K562 (cell line): Measurements from ENCODE around the gene RIPOR1. TPM values are rescaled to one million over a fixed set of nuclear protein-coding genes. Genes with fewer than 3 reads are reported as not detected.
A peak's percentile ranks its signal among the peaks of the same experiment; 100 is the strongest.

ENCODE experiments used
- CEBPG ChIP-seq, 3 experiments: fragments of 200-800 bp in 1 of 3; sonication (Bioruptor generic) in 1 of 3; sonication (generic) in 1 of 3; formaldehyde crosslinking in 1 of 3; IDR thresholded peaks in 2 of 3; conservative IDR thresholded peaks in 1 of 3; 2 replicates each; pipeline versions ENCODE4 v1.6.1 to v1.8.0; 2016 to 2022; ENCODE audit warnings: missing compliant biosample characterization in 2 of 3, missing genetic modification characterization in 2 of 3, mild to moderate bottlenecking in 1 of 3, missing genetic modification reagents in 1 of 3
- LARP7 ChIP-seq: fragments of 450-650 bp; IDR thresholded peaks from 2 replicates; pipeline ENCODE4 v1.6.1; 2016
- MCM5 ChIP-seq: fragments of 450-650 bp; IDR thresholded peaks from 2 replicates; pipeline ENCODE4 v1.6.1; 2016; ENCODE audit warnings: low read depth
- PRMT5 ChIP-seq: sonication (generic); formaldehyde crosslinking; IDR thresholded peaks from 2 replicates; pipeline ENCODE4 v1.5.0; 2020; ENCODE audit warnings: missing genetic modification reagents
- RBM25 ChIP-seq: fragments of 200-400 bp; formaldehyde crosslinking; IDR thresholded peaks from 2 replicates; pipeline ENCODE4 v1.6.1; 2018; ENCODE audit warnings: low read length, low read depth, moderate library complexity; ENCODE audit not compliant: severe bottlenecking
- SREBF1 ChIP-seq: fragments of 150-350 bp; IDR thresholded peaks from 2 replicates; pipeline ENCODE4 v1.6.1; 2014; ENCODE audit warnings: antibody characterized with exemption, low read depth, low read length, borderline replicate concordance
- SRSF7 ChIP-seq: fragments of 200-400 bp; formaldehyde crosslinking; optimal IDR thresholded peaks from 2 replicates; pipeline ENCODE3; 2017; ENCODE audit warnings: mild to moderate bottlenecking, low read depth, low read length
- TAF7 ChIP-seq: fragments of 450-650 bp; IDR thresholded peaks from 2 replicates; pipeline ENCODE4 v1.6.1; 2016; ENCODE audit warnings: missing genetic modification characterization, missing compliant biosample characterization
- TCF7 ChIP-seq: sonication (generic); IDR thresholded peaks from 2 replicates; pipeline ENCODE4 v1.6.1; 2016; ENCODE audit warnings: antibody characterized with exemption, borderline replicate concordance
- ZNF143 ChIP-seq: sonication (generic); formaldehyde crosslinking; IDR thresholded peaks from 2 replicates; pipeline ENCODE4 v1.9.0; 2022; ENCODE audit warnings: mild to moderate bottlenecking, missing genetic modification reagents
- polyA plus RNA-seq, 8 experiments: library from polyadenylated mRNA; depleted of rRNA in 4 of 8; stranded (reverse) in 5 of 8; unstranded in 3 of 8; fragments of >200 nt; fragmentation: Nextera tagmentation in 2 of 8; fragmentation: Illumina TruSeq in 1 of 8; extraction: Ambion mirVana in 2 of 8; extraction: Trizol in 1 of 8; gene quantifications; 2 replicates each; pipeline versions ENCODE4 v1.2.1 to v1.2.3, GENCODE V29; 2011 to 2014; ENCODE audit warnings: inconsistent platforms in 1 of 8, missing spikeins in 1 of 8
- total RNA-seq, 7 experiments: library from RNA; depleted of rRNA in 6 of 7; stranded (reverse); fragments of >200 nt in 6 of 7; fragmentation: Illumina TruSeq in 2 of 7; extraction: Trizol in 2 of 7; gene quantifications; 2 replicates each; pipeline versions ENCODE4 v1.2.1 to v1.2.3, GENCODE V29; 2011 to 2021; ENCODE audit warnings: low replicate concordance in 1 of 7
- TF ChIP-seq, protein P1 (sequence below): IDR thresholded peaks from 2 replicates; pipeline ENCODE4 v1.6.1; 2011; ENCODE audit warnings: borderline replicate concordance, low read depth, mild to moderate bottlenecking, moderate library complexity, low read length; ENCODE audit not compliant: insufficient read depth, poor library complexity, severe bottlenecking
- TF ChIP-seq, protein P2 (sequence below): fragments of 200-400 bp; formaldehyde crosslinking; IDR thresholded peaks from 2 replicates; pipeline ENCODE4 v1.6.1; 2017; ENCODE audit warnings: mild to moderate bottlenecking, low read depth, low read length, moderate library complexity
- TF ChIP-seq, protein P3 (sequence below): fragments of 200-800 bp; sonication (Bioruptor generic); IDR thresholded peaks from 2 replicates; pipeline ENCODE4 v1.6.1; 2017; ENCODE audit warnings: missing genetic modification characterization, missing compliant biosample characterization
- TF ChIP-seq, protein P4 (sequence below): conservative IDR thresholded peaks from 2 replicates; pipeline ENCODE4 v1.6.1; 2011; ENCODE audit warnings: low read depth, mild to moderate bottlenecking, low read length; ENCODE audit not compliant: control insufficient read depth
- TF ChIP-seq, protein P5 (sequence below): fragments of 450-650 bp; IDR thresholded peaks from 2 replicates; pipeline ENCODE4 v1.6.1; 2017; ENCODE audit warnings: mild to moderate bottlenecking, moderate library complexity

Gene RIPOR1
- total and polyA plus RNA-seq, 9 of the 15 experiments (the other 6 are each of a cell fraction or from before 2014, with no cell fraction given): 0.36 to 31.1 (median 3.0) TPM

DNA sequence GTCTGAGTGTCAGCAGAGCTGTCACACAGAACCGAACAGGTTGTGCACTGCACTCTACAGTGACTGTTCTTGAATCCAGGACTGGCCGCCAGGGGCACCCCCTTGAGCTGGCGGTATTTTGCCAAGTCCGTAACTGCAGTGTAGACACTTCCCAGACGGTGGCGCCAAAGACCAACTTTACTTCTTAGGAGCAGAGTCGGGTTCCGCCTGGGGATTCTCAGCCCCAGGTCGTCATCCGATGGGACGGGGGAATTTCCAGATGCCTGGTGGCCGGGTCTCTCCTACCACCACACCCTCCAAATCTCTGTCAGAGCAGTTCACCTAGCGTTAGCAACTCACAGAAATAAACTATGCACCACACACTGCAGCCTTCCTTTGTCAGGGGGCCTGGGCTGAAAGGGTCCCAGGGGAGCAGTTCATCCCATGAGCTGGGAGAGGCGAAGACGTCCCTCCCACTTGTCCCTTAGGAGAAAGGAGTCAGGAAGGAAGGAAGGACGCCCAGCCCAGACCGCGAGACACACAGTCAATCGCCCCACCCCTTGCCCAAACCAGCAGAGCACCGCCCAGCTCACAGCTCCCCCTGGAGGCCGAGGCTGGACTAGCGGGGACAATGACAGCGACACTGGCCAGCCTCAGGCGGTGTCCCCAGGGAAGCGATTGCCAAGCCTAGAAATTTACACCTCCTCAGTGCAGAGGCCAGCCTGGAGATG lies 7.4 kb upstream of the RIPOR1 start (continued):
- TF ChIP-seq, protein P1, sequence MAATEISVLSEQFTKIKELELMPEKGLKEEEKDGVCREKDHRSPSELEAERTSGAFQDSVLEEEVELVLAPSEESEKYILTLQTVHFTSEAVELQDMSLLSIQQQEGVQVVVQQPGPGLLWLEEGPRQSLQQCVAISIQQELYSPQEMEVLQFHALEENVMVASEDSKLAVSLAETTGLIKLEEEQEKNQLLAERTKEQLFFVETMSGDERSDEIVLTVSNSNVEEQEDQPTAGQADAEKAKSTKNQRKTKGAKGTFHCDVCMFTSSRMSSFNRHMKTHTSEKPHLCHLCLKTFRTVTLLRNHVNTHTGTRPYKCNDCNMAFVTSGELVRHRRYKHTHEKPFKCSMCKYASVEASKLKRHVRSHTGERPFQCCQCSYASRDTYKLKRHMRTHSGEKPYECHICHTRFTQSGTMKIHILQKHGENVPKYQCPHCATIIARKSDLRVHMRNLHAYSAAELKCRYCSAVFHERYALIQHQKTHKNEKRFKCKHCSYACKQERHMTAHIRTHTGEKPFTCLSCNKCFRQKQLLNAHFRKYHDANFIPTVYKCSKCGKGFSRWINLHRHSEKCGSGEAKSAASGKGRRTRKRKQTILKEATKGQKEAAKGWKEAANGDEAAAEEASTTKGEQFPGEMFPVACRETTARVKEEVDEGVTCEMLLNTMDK: peak; percentile 77
- TF ChIP-seq, protein P2, sequence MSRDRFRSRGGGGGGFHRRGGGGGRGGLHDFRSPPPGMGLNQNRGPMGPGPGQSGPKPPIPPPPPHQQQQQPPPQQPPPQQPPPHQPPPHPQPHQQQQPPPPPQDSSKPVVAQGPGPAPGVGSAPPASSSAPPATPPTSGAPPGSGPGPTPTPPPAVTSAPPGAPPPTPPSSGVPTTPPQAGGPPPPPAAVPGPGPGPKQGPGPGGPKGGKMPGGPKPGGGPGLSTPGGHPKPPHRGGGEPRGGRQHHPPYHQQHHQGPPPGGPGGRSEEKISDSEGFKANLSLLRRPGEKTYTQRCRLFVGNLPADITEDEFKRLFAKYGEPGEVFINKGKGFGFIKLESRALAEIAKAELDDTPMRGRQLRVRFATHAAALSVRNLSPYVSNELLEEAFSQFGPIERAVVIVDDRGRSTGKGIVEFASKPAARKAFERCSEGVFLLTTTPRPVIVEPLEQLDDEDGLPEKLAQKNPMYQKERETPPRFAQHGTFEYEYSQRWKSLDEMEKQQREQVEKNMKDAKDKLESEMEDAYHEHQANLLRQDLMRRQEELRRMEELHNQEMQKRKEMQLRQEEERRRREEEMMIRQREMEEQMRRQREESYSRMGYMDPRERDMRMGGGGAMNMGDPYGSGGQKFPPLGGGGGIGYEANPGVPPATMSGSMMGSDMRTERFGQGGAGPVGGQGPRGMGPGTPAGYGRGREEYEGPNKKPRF: no peak
- TF ChIP-seq, protein P3, sequence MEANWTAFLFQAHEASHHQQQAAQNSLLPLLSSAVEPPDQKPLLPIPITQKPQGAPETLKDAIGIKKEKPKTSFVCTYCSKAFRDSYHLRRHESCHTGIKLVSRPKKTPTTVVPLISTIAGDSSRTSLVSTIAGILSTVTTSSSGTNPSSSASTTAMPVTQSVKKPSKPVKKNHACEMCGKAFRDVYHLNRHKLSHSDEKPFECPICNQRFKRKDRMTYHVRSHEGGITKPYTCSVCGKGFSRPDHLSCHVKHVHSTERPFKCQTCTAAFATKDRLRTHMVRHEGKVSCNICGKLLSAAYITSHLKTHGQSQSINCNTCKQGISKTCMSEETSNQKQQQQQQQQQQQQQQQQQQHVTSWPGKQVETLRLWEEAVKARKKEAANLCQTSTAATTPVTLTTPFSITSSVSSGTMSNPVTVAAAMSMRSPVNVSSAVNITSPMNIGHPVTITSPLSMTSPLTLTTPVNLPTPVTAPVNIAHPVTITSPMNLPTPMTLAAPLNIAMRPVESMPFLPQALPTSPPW (CRISPR knock-in tag): peak; percentile 71
- TF ChIP-seq, protein P4, sequence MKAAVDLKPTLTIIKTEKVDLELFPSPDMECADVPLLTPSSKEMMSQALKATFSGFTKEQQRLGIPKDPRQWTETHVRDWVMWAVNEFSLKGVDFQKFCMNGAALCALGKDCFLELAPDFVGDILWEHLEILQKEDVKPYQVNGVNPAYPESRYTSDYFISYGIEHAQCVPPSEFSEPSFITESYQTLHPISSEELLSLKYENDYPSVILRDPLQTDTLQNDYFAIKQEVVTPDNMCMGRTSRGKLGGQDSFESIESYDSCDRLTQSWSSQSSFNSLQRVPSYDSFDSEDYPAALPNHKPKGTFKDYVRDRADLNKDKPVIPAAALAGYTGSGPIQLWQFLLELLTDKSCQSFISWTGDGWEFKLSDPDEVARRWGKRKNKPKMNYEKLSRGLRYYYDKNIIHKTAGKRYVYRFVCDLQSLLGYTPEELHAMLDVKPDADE: peak; percentile 46; the same call in 1 of the 2 replicates
- no peak for TF ChIP-seq PRMT5 (CRISPR knock-in tag)
- TF ChIP-seq RBM25: no peak
- TF ChIP-seq SREBF1: no peak
- TF ChIP-seq TCF7: no peak
- TF ChIP-seq, protein P5, sequence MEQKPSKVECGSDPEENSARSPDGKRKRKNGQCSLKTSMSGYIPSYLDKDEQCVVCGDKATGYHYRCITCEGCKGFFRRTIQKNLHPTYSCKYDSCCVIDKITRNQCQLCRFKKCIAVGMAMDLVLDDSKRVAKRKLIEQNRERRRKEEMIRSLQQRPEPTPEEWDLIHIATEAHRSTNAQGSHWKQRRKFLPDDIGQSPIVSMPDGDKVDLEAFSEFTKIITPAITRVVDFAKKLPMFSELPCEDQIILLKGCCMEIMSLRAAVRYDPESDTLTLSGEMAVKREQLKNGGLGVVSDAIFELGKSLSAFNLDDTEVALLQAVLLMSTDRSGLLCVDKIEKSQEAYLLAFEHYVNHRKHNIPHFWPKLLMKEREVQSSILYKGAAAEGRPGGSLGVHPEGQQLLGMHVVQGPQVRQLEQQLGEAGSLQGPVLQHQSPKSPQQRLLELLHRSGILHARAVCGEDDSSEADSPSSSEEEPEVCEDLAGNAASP: no peak
- TF ChIP-seq TAF7 (tag): peak; percentile 38; the same call in 1 of the 2 replicates
- TF ChIP-seq ZNF143 (CRISPR knock-in tag): no peak; the same call in 1 of the 2 replicates
- TF ChIP-seq MCM5: no peak
- no peak for TF ChIP-seq SRSF7
- TF ChIP-seq LARP7: no peak
- TF ChIP-seq CEBPG (CRISPR knock-in tag; IDR thresholded peaks at IDR 0.05): no peak
- TF ChIP-seq CEBPG (tag; conservative IDR thresholded peaks at IDR 0.05 in 1 of 2, IDR thresholded peaks at IDR 0.05 in 1 of 2): no peak
